CD4-positive, alpha-beta memory T cell (primary cell): ENCODE results near the gene CPAMD8. TPM values are rescaled to one million over a fixed set of nuclear protein-coding genes. Genes with fewer than 3 reads are reported as not detected.
"Not testable (repeated sequence)": the region's sequence is repeated elsewhere in the genome, so short reads cannot be mapped to it uniquely, and the experiment has no call there.

Experiments
- CTCF ChIA-PET: fragments of 350-600 bp; sonication (Branson Sonifier 250); formaldehyde crosslinking; loops from one replicate; lab custom pipeline; 2021; ENCODE audit warnings: inconsistent platforms; ENCODE audit not compliant: partially characterized antibody; lab: Charles Lee
- POLR2A ChIA-PET: fragments of 350-600 bp; sonication (Branson Sonifier 250); formaldehyde crosslinking; loops from one replicate; lab custom pipeline; 2021; ENCODE audit not compliant: partially characterized antibody; lab: Charles Lee
- DNase-seq, 5 donors: peaks; one replicate each; pipeline versions ENCODE4 v3.0.0 to v3.0.0-alpha.2; 2020 to 2022; ENCODE audit warnings: mixed read lengths in 1 of 5
- H3K27ac ChIP-seq: one replicate; pipeline ENCODE4 v1.7.0; 2013; ENCODE audit warnings: low read depth, low read length
- H3K27me3 ChIP-seq: 2 replicates; pipeline ENCODE4 v1.7.0; 2013; ENCODE audit warnings: mild to moderate bottlenecking, low read length, moderate library complexity; ENCODE audit not compliant: insufficient read depth
- H3K36me3 ChIP-seq: 2 replicates; pipeline ENCODE4 v1.7.0; 2013; ENCODE audit warnings: mild to moderate bottlenecking, low read length, moderate library complexity; ENCODE audit not compliant: insufficient read depth
- H3K4me1 ChIP-seq: 2 replicates; pipeline ENCODE4 v1.7.0; 2013; ENCODE audit warnings: mild to moderate bottlenecking, low read length, moderate library complexity; ENCODE audit not compliant: insufficient read depth
- H3K4me3 ChIP-seq, 2 donors: one replicate each; pipeline ENCODE4 v1.7.0; 2013; ENCODE audit warnings: low read length in 2 of 2, mild to moderate bottlenecking in 1 of 2
- H3K9me3 ChIP-seq, 2 donors: one replicate each; pipeline ENCODE4 v1.7.0; 2013; ENCODE audit warnings: low read length in 2 of 2, control low read depth in 1 of 2; ENCODE audit not compliant: control insufficient read depth in 1 of 2
- H3K27ac Mint-ChIP-seq, 7 donors: one replicate each; pipeline ENCODE4 v1.8.0; 2020 to 2021; ENCODE audit warnings: mixed read lengths in 7 of 7, mild to moderate bottlenecking in 6 of 7, inconsistent platforms in 3 of 7, moderate library complexity in 3 of 7
- H3K27me3 Mint-ChIP-seq, 2 donors: one replicate each; pipeline ENCODE4 v1.8.0; 2020 to 2021; ENCODE audit warnings: mixed read lengths in 2 of 2
- H3K36me3 Mint-ChIP-seq, 2 donors: one replicate each; pipeline ENCODE4 v1.8.0; 2020 to 2021; ENCODE audit warnings: mixed read lengths in 2 of 2, inconsistent platforms in 1 of 2, mild to moderate bottlenecking in 1 of 2
- H3K4me1 Mint-ChIP-seq, 4 donors: one replicate each; pipeline ENCODE4 v1.8.0; 2020 to 2021; ENCODE audit warnings: mixed read lengths in 4 of 4, mild to moderate bottlenecking in 1 of 4
- H3K4me3 Mint-ChIP-seq, 8 donors: one replicate each; pipeline ENCODE4 v1.8.0; 2020 to 2021; ENCODE audit warnings: mixed read lengths in 8 of 8, mild to moderate bottlenecking in 7 of 8, moderate library complexity in 6 of 8, inconsistent platforms in 3 of 8
- H3K9me3 Mint-ChIP-seq, 8 donors: one replicate each; pipeline ENCODE4 v1.8.0; 2020 to 2021; ENCODE audit warnings: mixed read lengths in 8 of 8, mild to moderate bottlenecking in 5 of 8, inconsistent platforms in 3 of 8, moderate library complexity in 1 of 8
- intact Hi-C: fragments of 100-400 bp; cut with micrococcal nuclease; formaldehyde crosslinking; loops from one replicate; pipeline ENCODE4 v1.15.1; 2023
- polyA plus RNA-seq, 2 donors: library from polyadenylated mRNA; unstranded; fragments of 300-500 nt; fragmentation: Illumina TruSeq; gene quantifications; one replicate each; pipeline ENCODE4 v1.2.3, GENCODE V29; 2021
- total RNA-seq, 2 experiments: library from RNA; stranded (reverse); gene quantifications; one replicate each; pipeline ENCODE4 v1.2.3, GENCODE V29; 2021

Gene CPAMD8
- total and polyA plus RNA-seq, 4 experiments from 2014 or later: 0.88 to 3.0 (median 1.5) TPM

- H3K27ac ChIP-seq: no peak overlapping the region
- no peaks in the 10 kb centered on the region for H3K27me3 ChIP-seq
- H3K36me3 ChIP-seq: no peaks in the 10 kb centered on the region
- H3K9me3 ChIP-seq: no peaks in the 10 kb centered on the region
- H3K36me3 Mint-ChIP-seq: no peaks in the 10 kb centered on the region
- peaks cover 0 to 3% (median 0%) of the 10 kb centered on the region in 8 donors for H3K9me3 Mint-ChIP-seq
- no peaks in the 10 kb centered on the region for H3K27me3 Mint-ChIP-seq
- no peak overlapping the region for H3K4me3 ChIP-seq
- CTCF ChIA-PET: no interaction called here
- POLR2A ChIA-PET: no interaction called here
- H3K27ac Mint-ChIP-seq: peak overlapping the region in 5 of 7 donors; percentile 29 to 79 (median 71)
- DNase-seq: no peak
- intact Hi-C loops: no loop called here
- no peak overlapping the region for H3K4me3 Mint-ChIP-seq
- peaks cover 17 to 27% (median 20%) of the 10 kb centered on the region in 4 donors for H3K4me1 Mint-ChIP-seq
- peaks cover 28% of the 10 kb centered on the region for H3K4me1 ChIP-seq
These were observed 22.2 kb downstream of the CPAMD8 start for GRCh38 chr19:17004386-17004785.

GRCh38 chr19:17002455-17002854, 24.2 kb downstream of the CPAMD8 start:
- Mint-ChIP-seq H3K36me3 (peaks cover 0 to 4% of the 10 kb centered on the region in 2 donors), H3K27me3 (no peaks in the 10 kb centered on the region), H3K4me1 (peaks cover 17 to 33% (median 21%) of the 10 kb centered on the region in 4 donors), H3K27ac (peak overlapping the region; percentile 93 to 99 (median 97)), H3K9me3 (peaks cover 0 to 10% (median 3%) of the 10 kb centered on the region in 8 donors), H3K4me3 (peak overlapping the region in 2 of 8 donors; percentile 8 to 23)
- Histone ChIP-seq H3K4me1 (peaks cover 28% of the 10 kb centered on the region), H3K27me3 (no peaks in the 10 kb centered on the region), H3K4me3 (no peak overlapping the region), H3K9me3 (peaks cover 0 to 3% of the 10 kb centered on the region in 2 donors), H3K27ac (peak overlapping the region; percentile 63), H3K36me3 (no peaks in the 10 kb centered on the region)
- intact Hi-C loops: loop anchor here (2.0 kb wide), 1 partner anchor 106 kb away; no protein-coding TSS in a partner anchor
- no peak for DNase-seq
- ChIA-PET POLR2A (no interaction called here), CTCF (no interaction called here)

- H3K4me3 ChIP-seq: no peak overlapping the region
These were observed 24.9 kb downstream of the CPAMD8 start for GRCh38 chr19:17001603-17002183.

GRCh38 chr19:16998635-16999194, 27.9 kb downstream of the CPAMD8 start:
- Mint-ChIP-seq H3K9me3 (peaks cover 0 to 10% (median 4%) of the 10 kb centered on the region in 8 donors), H3K4me3 (no peak overlapping the region), H3K4me1 (peaks cover 17 to 33% (median 22%) of the 10 kb centered on the region in 4 donors), H3K27me3 (no peaks in the 10 kb centered on the region), H3K27ac (peak overlapping the region in 4 of 7 donors; percentile 26 to 81 (median 75)), H3K36me3 (peaks cover 0 to 4% of the 10 kb centered on the region in 2 donors)
- H3K4me3 ChIP-seq: no peak overlapping the region
- ChIA-PET CTCF (interaction anchor here (1.1 kb wide), 1 partner anchor 10 kb away, joined by 3 read pairs; no protein-coding TSS in a partner anchor), POLR2A (no interaction called here)
- H3K27ac ChIP-seq: no peak overlapping the region
- peaks cover 28% of the 10 kb centered on the region for H3K4me1 ChIP-seq
- intact Hi-C loops: no loop called here
- peaks cover 0 to 3% of the 10 kb centered on the region in 2 donors for H3K9me3 ChIP-seq
- H3K27me3 ChIP-seq: no peaks in the 10 kb centered on the region
- no peak for DNase-seq
- H3K36me3 ChIP-seq: no peaks in the 10 kb centered on the region

More at GRCh38 chr19:17001603-17002183, 24.9 kb downstream of the CPAMD8 start:
- Mint-ChIP-seq H3K27me3 (no peaks in the 10 kb centered on the region), H3K9me3 (peaks cover 0 to 10% (median 3%) of the 10 kb centered on the region in 8 donors), H3K4me1 (peaks cover 17 to 33% (median 21%) of the 10 kb centered on the region in 4 donors), H3K36me3 (peaks cover 0 to 4% of the 10 kb centered on the region in 2 donors), H3K27ac (peak overlapping the region; percentile 93 to 99 (median 97)), H3K4me3 (peak overlapping the region; percentile 73 to 94 (median 79))
- DNase-seq: peak; percentile 84 to 96 (median 96)
- ChIA-PET POLR2A (no interaction called here), CTCF (no interaction called here)
- intact Hi-C loops: loop anchor here (2.0 kb wide), 1 partner anchor 105 kb away; no protein-coding TSS in a partner anchor
- H3K27me3 ChIP-seq: no peaks in the 10 kb centered on the region
- peaks cover 28% of the 10 kb centered on the region for H3K4me1 ChIP-seq
- peaks cover 0 to 3% of the 10 kb centered on the region in 2 donors for H3K9me3 ChIP-seq
- peak overlapping the region; percentile 63 for H3K27ac ChIP-seq
- no peaks in the 10 kb centered on the region for H3K36me3 ChIP-seq

GRCh38 chr19:16996838-16997490, 29.6 kb downstream of the CPAMD8 start:
- Mint-ChIP-seq H3K9me3 (peaks cover 0 to 14% (median 9%) of the 10 kb centered on the region in 8 donors), H3K4me1 (peaks cover 12 to 25% (median 18%) of the 10 kb centered on the region in 4 donors), H3K36me3 (peaks cover 0 to 11% of the 10 kb centered on the region in 2 donors)
- H3K27ac ChIP-seq, DNase-seq, H3K27me3 Mint-ChIP-seq, H3K4me3 Mint-ChIP-seq, intact Hi-C loops, H3K27ac Mint-ChIP-seq, H3K27me3 ChIP-seq, H3K4me3 ChIP-seq, H3K9me3 ChIP-seq, POLR2A ChIA-PET, CTCF ChIA-PET, H3K36me3 ChIP-seq: not testable (repeated sequence)
- H3K4me1 ChIP-seq: peaks cover 19% of the 10 kb centered on the region

GRCh38 chr19:16988661-16989060, 37.9 kb downstream of the CPAMD8 start:
- intact Hi-C loops: no loop called here
- H3K27me3 ChIP-seq: no peaks in the 10 kb centered on the region
- Mint-ChIP-seq H3K27me3 (no peaks in the 10 kb centered on the region), H3K9me3 (peaks cover 5 to 16% (median 14%) of the 10 kb centered on the region in 8 donors), H3K4me3 (no peak overlapping the region), H3K27ac (peak overlapping the region in 2 of 7 donors; percentile 46 to 81), H3K4me1 (peaks cover 0 to 5% (median under 1%) of the 10 kb centered on the region in 4 donors), H3K36me3 (peaks cover 0 to 15% of the 10 kb centered on the region in 2 donors)
- no peaks in the 10 kb centered on the region for H3K36me3 ChIP-seq
- no peak overlapping the region for H3K27ac ChIP-seq
- H3K4me1 ChIP-seq: no peaks in the 10 kb centered on the region
- DNase-seq: no peak
- POLR2A ChIA-PET: no interaction called here
- CTCF ChIA-PET: interaction anchor here (1.1 kb wide), 1 partner anchor 10 kb away, joined by 3 read pairs; no protein-coding TSS in a partner anchor
- H3K4me3 ChIP-seq: no peak overlapping the region
- H3K9me3 ChIP-seq: no peaks in the 10 kb centered on the region

GRCh38 chr19:16985403-16985802, 41.2 kb downstream of the CPAMD8 start:
- no peaks in the 10 kb centered on the region for H3K4me1 ChIP-seq
- DNase-seq: no peak
- ChIA-PET POLR2A (no interaction called here), CTCF (no interaction called here)
- intact Hi-C loops: no loop called here
- H3K27ac ChIP-seq: no peak overlapping the region
- peaks cover 0 to 11% of the 10 kb centered on the region in 2 donors for H3K36me3 Mint-ChIP-seq
- peaks cover 0 to 5% (median under 1%) of the 10 kb centered on the region in 4 donors for H3K4me1 Mint-ChIP-seq
- H3K27me3 ChIP-seq: no peaks in the 10 kb centered on the region
- no peaks in the 10 kb centered on the region for H3K36me3 ChIP-seq
- H3K4me3 Mint-ChIP-seq: no peak overlapping the region
- no peaks in the 10 kb centered on the region for H3K9me3 ChIP-seq
- H3K9me3 Mint-ChIP-seq: peaks cover 2 to 15% (median 12%) of the 10 kb centered on the region in 8 donors
- H3K4me3 ChIP-seq: no peak overlapping the region
- H3K27ac Mint-ChIP-seq: no peak overlapping the region
- H3K27me3 Mint-ChIP-seq: no peaks in the 10 kb centered on the region
